Keratinocyte (primary cell): Measurements from ENCODE around the gene WNT9B. TPM values are rescaled to one million over a fixed set of nuclear protein-coding genes. Genes with fewer than 3 reads are reported as not detected.

Experiments
- DNase-seq: peaks from one replicate; pipeline ENCODE4 v3.0.0-alpha.2; 2011; ENCODE audit warnings: low read depth, missing footprints, low spot score
- FAIRE-seq: peaks from 2 replicates; lab custom pipeline; 2011; peaks lifted over from hg19 to GRCh38; lab: Jason Lieb, UNC
- H2AFZ ChIP-seq: 2 replicates; pipeline ENCODE4 v1.6.0; 2012; ENCODE audit warnings: low read length, control low read depth, inconsistent platforms; ENCODE audit not compliant: control insufficient read depth
- H3K27ac ChIP-seq: 2 replicates; pipeline ENCODE4 v1.5.1; 2011; ENCODE audit warnings: low read length; ENCODE audit not compliant: control insufficient read depth, insufficient read depth
- H3K27me3 ChIP-seq: 3 replicates; pipeline ENCODE4 v1.6.0; 2011; ENCODE audit warnings: low read length; ENCODE audit not compliant: control insufficient read depth, insufficient read depth; ENCODE audit errors: extremely low read depth
- H3K36me3 ChIP-seq, 2 experiments: 2 replicates in 1 of 2; 3 replicates in 1 of 2; pipeline ENCODE4 v1.5.1; 2011; ENCODE audit warnings: low read length in 2 of 2, mild to moderate bottlenecking in 1 of 2; ENCODE audit not compliant: control insufficient read depth in 2 of 2, insufficient read depth in 2 of 2; ENCODE audit errors: extremely low read depth in 1 of 2
- H3K4me1 ChIP-seq: 3 replicates; pipeline ENCODE4 v1.5.1; 2011; ENCODE audit warnings: low read length; ENCODE audit not compliant: control insufficient read depth, insufficient read depth; ENCODE audit errors: extremely low read depth
- H3K4me2 ChIP-seq: 3 replicates; pipeline ENCODE4 v1.6.0; 2011; ENCODE audit warnings: low read depth, low read length; ENCODE audit not compliant: control insufficient read depth, insufficient read depth; ENCODE audit errors: extremely low read depth
- H3K4me3 ChIP-seq, 3 experiments: fragments of 200-600 bp in 1 of 3; sonication (generic) in 1 of 3; 2 replicates in 2 of 3; 3 replicates in 1 of 3; pipeline ENCODE4 v1.5.1; 2011 to 2016; ENCODE audit warnings: low read length in 3 of 3, mild to moderate bottlenecking in 3 of 3, control low read depth in 2 of 3, inconsistent platforms in 1 of 3, low read depth in 1 of 3, mixed read lengths in 1 of 3, mixed run types in 1 of 3, moderate library complexity in 1 of 3; ENCODE audit not compliant: control insufficient read depth in 2 of 3, insufficient read depth in 2 of 3; ENCODE audit errors: extremely low read depth in 1 of 3
- H3K79me2 ChIP-seq: 2 replicates; pipeline ENCODE4 v1.6.0; 2012; ENCODE audit warnings: low read length; ENCODE audit not compliant: control insufficient read depth, insufficient read depth
- H3K9ac ChIP-seq: 3 replicates; pipeline ENCODE4 v1.6.0; 2011; ENCODE audit warnings: low read length; ENCODE audit not compliant: control insufficient read depth, insufficient read depth; ENCODE audit errors: extremely low read depth
- H3K9me1 ChIP-seq: 3 replicates; pipeline ENCODE4 v1.6.0; 2011; ENCODE audit warnings: low read length; ENCODE audit not compliant: control insufficient read depth, insufficient read depth; ENCODE audit errors: extremely low read depth
- H3K9me3 ChIP-seq: 2 replicates; pipeline ENCODE4 v1.5.1; 2012; ENCODE audit warnings: low read depth, low read length; ENCODE audit not compliant: control insufficient read depth
- H4K20me1 ChIP-seq: 3 replicates; pipeline ENCODE4 v1.6.0; 2011; ENCODE audit warnings: low read length; ENCODE audit not compliant: control insufficient read depth, insufficient read depth; ENCODE audit errors: extremely low read depth
- EZH2 ChIP-seq: IDR thresholded peaks from one replicate; pipeline ENCODE4 v1.6.1; 2012; ENCODE audit warnings: inconsistent platforms, mild to moderate bottlenecking, low read length, moderate library complexity
- dilution Hi-C: fragments of 300-500 bp; cut with MboI; formaldehyde crosslinking; loops from one replicate; pipeline ENCODE4 v1.7.0; 2020; ENCODE audit warnings: low sequenced_read_pairs; ENCODE audit not compliant: extremely low pct_ligation_motif_present
- polyA plus RNA-seq, 5 experiments: library from polyadenylated mRNA; depleted of rRNA in 3 of 5; stranded (reverse) in 3 of 5; stranded (forward) in 1 of 5; unstranded in 1 of 5; fragments of >200 nt; gene quantifications; 1 replicate in 1 of 5; 2 replicates in 3 of 5; 3 replicates in 1 of 5; pipeline versions ENCODE4 v1.2.1 to v1.2.3, GENCODE V29; 2011 to 2012; ENCODE audit warnings: missing spikeins in 2 of 5, low read depth in 1 of 5, low replicate concordance in 1 of 5
- TF ChIP-seq, protein P1 (sequence below), 3 experiments: IDR thresholded peaks in 1 of 3; conservative IDR thresholded peaks in 1 of 3; optimal IDR thresholded peaks in 1 of 3; 2 replicates in 2 of 3; 3 replicates in 1 of 3; pipeline versions ENCODE3 to v1.5.1; 2011; ENCODE audit warnings: low read length in 3 of 3, mild to moderate bottlenecking in 3 of 3, moderate library complexity in 2 of 3, control low read depth in 1 of 3, inconsistent platforms in 1 of 3; ENCODE audit not compliant: insufficient read depth in 2 of 3; ENCODE audit errors: extremely low read depth in 1 of 3

The WNT9B gene
- polyA plus RNA-seq, 1 donor (not counting 4 experiments of a cell fraction or from before 2014, with no cell fraction given): not detected

DNA sequence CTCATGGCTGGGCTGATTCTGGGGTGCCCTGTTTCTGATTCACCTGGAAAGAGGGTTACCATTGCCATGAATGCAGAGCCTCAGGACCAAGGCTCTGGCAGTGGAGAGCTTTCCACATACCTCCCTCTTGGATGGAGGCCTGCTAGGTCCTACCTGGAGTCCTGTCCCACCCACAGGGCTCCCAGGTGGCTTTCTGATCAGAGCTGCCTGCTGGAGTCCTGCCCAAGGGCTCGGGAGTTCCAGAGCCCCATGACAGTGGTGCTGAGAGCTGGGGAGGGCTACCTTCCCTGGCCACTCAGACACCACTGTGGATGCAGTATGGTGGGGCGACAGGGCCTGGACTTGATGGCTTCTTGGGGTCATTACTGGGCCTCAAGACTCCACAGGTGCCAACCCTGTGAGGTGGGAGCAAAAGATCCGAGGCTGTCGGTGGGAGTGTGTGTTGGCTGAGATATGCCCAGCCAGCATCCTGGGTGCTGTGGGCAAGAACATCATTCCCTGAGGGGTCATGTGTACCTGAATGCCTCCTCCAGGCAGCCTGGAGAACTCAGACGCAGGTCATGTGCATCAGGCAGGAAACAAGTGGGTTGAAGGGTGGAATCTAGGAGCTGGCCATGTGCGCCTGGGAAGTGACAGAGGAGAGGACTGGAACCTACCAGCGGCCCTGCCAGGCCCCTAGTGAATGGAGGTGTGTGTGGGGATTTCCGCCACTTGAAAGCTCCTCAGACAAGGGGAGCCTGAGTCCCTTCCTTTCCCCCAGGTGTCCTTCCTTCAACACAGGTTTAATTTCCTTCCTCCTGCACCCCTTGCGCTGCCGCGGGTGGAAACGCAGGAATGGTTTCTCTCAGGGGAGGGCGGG is 30.6 kb upstream of the WNT9B start:
- TF ChIP-seq EZH2: peak; percentile 68
- TF ChIP-seq, protein P1, sequence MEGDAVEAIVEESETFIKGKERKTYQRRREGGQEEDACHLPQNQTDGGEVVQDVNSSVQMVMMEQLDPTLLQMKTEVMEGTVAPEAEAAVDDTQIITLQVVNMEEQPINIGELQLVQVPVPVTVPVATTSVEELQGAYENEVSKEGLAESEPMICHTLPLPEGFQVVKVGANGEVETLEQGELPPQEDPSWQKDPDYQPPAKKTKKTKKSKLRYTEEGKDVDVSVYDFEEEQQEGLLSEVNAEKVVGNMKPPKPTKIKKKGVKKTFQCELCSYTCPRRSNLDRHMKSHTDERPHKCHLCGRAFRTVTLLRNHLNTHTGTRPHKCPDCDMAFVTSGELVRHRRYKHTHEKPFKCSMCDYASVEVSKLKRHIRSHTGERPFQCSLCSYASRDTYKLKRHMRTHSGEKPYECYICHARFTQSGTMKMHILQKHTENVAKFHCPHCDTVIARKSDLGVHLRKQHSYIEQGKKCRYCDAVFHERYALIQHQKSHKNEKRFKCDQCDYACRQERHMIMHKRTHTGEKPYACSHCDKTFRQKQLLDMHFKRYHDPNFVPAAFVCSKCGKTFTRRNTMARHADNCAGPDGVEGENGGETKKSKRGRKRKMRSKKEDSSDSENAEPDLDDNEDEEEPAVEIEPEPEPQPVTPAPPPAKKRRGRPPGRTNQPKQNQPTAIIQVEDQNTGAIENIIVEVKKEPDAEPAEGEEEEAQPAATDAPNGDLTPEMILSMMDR (optimal IDR thresholded peaks at IDR 0.05 in 1 of 3, IDR thresholded peaks at IDR 0.05 in 1 of 3, conservative IDR thresholded peaks at IDR 0.05 in 1 of 3; ENCODE audit: extremely low read depth in 1 of 3, insufficient read depth in 2 of 3, low read length in 3 of 3): no peak
- Histone ChIP-seq H3K4me3 (no peak overlapping the region), H3K9me1 (no peaks in the 10 kb centered on the region), H3K79me2 (no peaks in the 10 kb centered on the region), H3K27ac (no peak overlapping the region), H3K9me3 (no peaks in the 10 kb centered on the region), H3K4me2 (no peak overlapping the region), H3K27me3 (peaks cover 48% of the 10 kb centered on the region), H3K9ac (no peak overlapping the region), H3K36me3 (no peaks in the 10 kb centered on the region), H3K4me1 (peaks cover 23% of the 10 kb centered on the region), H2AFZ (no peak overlapping the region), H4K20me1 (no peaks in the 10 kb centered on the region)
- no peak for DNase-seq
- dilution Hi-C loops: no loop called here
- no peak for FAIRE-seq

DNA sequence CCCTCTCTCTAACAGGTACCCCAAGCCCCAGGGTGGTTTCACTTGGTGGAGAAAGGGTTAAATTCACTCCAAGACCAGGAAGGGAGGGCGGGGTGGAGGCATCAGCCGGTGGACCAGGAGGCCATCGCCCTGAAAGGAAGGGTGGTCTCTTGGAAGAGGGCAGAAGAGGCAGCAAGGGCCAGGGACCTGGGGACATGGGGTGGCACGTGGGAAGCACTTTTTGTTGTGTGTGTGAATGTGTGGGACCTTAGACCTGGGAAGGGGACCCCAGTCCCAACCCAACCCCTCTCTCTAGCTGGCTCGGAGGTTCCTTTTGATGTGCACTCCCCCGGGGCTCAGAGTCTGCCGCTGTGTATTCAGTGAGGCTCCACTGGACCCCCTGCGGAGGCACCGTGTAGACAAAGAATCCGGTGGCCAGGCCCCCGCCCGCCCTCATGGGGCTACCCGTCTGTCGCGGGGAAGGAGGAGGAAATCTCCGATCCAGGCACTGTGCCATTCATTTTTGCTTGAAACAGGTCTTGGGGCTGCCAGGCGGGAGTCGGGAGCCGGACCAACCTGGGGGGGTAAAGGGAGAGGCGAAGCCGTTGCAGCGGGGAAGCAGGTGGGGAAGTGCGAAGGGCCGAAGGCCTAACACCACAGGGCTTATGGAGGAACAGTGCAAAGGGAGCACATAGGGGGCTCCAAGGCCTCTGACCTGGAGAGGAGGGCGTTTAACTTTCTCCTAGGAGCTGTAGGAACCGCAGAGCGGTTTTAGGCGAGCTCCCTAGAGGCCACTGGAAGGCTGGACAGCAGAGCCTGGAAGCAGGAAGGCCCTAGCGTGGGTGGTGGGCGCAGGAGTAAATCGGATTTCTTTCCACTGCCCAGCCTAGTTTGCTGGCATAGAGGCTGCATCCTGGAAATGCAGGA is 29.6 kb upstream of the WNT9B start:
- H3K4me2 ChIP-seq: no peak overlapping the region

More for the DNA sequence above, 29.6 kb upstream of the WNT9B start:
- dilution Hi-C loops: no loop called here
- FAIRE-seq: no peak
- no peak overlapping the region for H2AFZ ChIP-seq
- no peak overlapping the region for H3K4me3 ChIP-seq
- H3K9ac ChIP-seq: no peak overlapping the region
- H3K27ac ChIP-seq: no peak overlapping the region
- no peaks in the 10 kb centered on the region for H4K20me1 ChIP-seq
- TF ChIP-seq EZH2: no peak
- TF ChIP-seq, protein P1 (optimal IDR thresholded peaks at IDR 0.05 in 1 of 3, IDR thresholded peaks at IDR 0.05 in 1 of 3, conservative IDR thresholded peaks at IDR 0.05 in 1 of 3; ENCODE audit: extremely low read depth in 1 of 3, insufficient read depth in 2 of 3, low read length in 3 of 3): no peak
- DNase-seq: no peak
- no peaks in the 10 kb centered on the region for H3K9me1 ChIP-seq
- no peaks in the 10 kb centered on the region for H3K36me3 ChIP-seq
- no peaks in the 10 kb centered on the region for H3K9me3 ChIP-seq
- H3K27me3 ChIP-seq: peaks cover 46% of the 10 kb centered on the region
- peaks cover 17% of the 10 kb centered on the region for H3K4me1 ChIP-seq
- H3K79me2 ChIP-seq: no peaks in the 10 kb centered on the region
